Breast epithelium (tissue), 3 donors: ENCODE data around the gene KRTAP10-9.

ENCODE experiments used
- POLR2A ChIP-seq: fragments of 450-650 bp; IDR thresholded peaks from one replicate; pipeline ENCODE4 v1.6.1; 2016; ENCODE audit warnings: antibody characterized with exemption, mild to moderate bottlenecking, moderate library complexity
- TF ChIP-seq, protein P1 (sequence below), 3 donors: fragments of 450-650 bp; IDR thresholded peaks; one replicate each; pipeline ENCODE4 v1.5.1; 2016 to 2017; ENCODE audit warnings: antibody characterized with exemption in 3 of 3, mild to moderate bottlenecking in 3 of 3, moderate library complexity in 3 of 3

DNA sequence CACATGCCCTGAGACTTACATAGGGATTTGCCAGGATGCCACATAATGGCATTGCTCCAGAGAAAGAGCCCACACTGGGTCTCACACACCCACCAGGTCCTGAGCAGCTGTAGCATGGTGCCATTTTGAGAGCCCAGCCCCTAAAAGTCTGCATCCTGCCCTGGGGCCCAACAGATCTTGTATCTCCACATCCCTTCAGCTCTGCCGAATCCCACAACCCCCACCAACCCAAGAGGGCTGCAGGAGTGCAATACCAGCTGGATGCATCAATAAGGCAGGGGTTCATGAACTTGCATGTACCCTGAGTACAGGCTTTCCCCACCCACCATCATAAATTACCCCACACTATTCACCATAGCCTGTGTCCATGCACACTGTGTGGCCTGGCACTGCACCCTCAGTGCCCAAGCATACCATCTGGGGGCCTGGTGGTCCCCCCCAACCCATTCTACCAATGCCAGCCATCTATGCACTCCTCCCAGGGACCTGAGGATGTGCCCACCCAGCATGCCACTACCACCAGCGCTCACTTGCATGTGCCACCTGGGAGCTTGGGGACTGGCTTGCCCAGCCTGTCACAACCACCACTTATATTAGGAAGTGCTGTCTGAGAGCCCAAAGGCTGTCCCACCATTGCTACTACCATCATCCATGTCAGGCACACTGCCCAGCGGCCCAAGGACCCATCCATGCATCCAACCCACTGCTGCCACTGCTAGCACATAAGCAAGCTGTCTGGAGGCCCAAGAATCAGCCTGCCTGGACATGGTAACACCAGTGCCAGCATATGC, 43.9 kb downstream of the KRTAP10-9 start:
- TF ChIP-seq, protein P1, sequence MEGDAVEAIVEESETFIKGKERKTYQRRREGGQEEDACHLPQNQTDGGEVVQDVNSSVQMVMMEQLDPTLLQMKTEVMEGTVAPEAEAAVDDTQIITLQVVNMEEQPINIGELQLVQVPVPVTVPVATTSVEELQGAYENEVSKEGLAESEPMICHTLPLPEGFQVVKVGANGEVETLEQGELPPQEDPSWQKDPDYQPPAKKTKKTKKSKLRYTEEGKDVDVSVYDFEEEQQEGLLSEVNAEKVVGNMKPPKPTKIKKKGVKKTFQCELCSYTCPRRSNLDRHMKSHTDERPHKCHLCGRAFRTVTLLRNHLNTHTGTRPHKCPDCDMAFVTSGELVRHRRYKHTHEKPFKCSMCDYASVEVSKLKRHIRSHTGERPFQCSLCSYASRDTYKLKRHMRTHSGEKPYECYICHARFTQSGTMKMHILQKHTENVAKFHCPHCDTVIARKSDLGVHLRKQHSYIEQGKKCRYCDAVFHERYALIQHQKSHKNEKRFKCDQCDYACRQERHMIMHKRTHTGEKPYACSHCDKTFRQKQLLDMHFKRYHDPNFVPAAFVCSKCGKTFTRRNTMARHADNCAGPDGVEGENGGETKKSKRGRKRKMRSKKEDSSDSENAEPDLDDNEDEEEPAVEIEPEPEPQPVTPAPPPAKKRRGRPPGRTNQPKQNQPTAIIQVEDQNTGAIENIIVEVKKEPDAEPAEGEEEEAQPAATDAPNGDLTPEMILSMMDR (IDR thresholded peaks at IDR 0.05): no peak
- TF ChIP-seq POLR2A: no peak
